OCI-LY1 (cell line): ENCODE data around the gene TLE3.

ENCODE experiments used
- H2AFZ ChIP-seq: fragments of 200-600 bp; sonication (generic), shearing (Covaris generic); 2 replicates; pipeline ENCODE4 v1.6.0; 2014; ENCODE audit warnings: antibody characterized with exemption, mild to moderate bottlenecking, low read length
- H3F3A ChIP-seq: fragments of 200-600 bp; sonication (generic), shearing (Covaris generic); 2 replicates; pipeline ENCODE4 v1.6.0; 2014; ENCODE audit warnings: mild to moderate bottlenecking, antibody characterized with exemption, low read length, moderate library complexity; ENCODE audit not compliant: insufficient read depth
- H3K27ac ChIP-seq: fragments of 200-600 bp; sonication (generic); 2 replicates; pipeline ENCODE4 v1.5.1; 2014; ENCODE audit warnings: low read length, mixed run types, mild to moderate bottlenecking, low read depth; ENCODE audit not compliant: poor library complexity, severe bottlenecking
- H3K27me3 ChIP-seq: fragments of 200-600 bp; sonication (generic); 2 replicates; pipeline ENCODE4 v1.6.0; 2014; ENCODE audit warnings: antibody characterized with exemption, mild to moderate bottlenecking, low read length, moderate library complexity; ENCODE audit not compliant: insufficient read depth
- H3K36me3 ChIP-seq: fragments of 200-600 bp; sonication (generic); 2 replicates; pipeline ENCODE4 v1.6.1; 2014; ENCODE audit warnings: mild to moderate bottlenecking, antibody characterized with exemption, low read length, moderate library complexity, mixed read lengths; ENCODE audit not compliant: insufficient read depth
- H3K4me1 ChIP-seq: fragments of 200-600 bp; sonication (generic); 2 replicates; pipeline ENCODE4 v1.5.1; 2014; ENCODE audit warnings: mild to moderate bottlenecking, low read length, moderate library complexity; ENCODE audit not compliant: insufficient read depth, severe bottlenecking
- H3K4me2 ChIP-seq: fragments of 200-600 bp; sonication (generic), shearing (Covaris generic); 2 replicates; pipeline ENCODE4 v1.6.1; 2014; ENCODE audit warnings: low read length
- H3K4me3 ChIP-seq: fragments of 200-600 bp; sonication (generic); 2 replicates; pipeline ENCODE4 v1.5.1; 2014; ENCODE audit warnings: low read length, low read depth, mild to moderate bottlenecking, mixed read lengths; ENCODE audit not compliant: poor library complexity, severe bottlenecking
- H3K79me2 ChIP-seq: fragments of 200-600 bp; shearing (Covaris generic); 2 replicates; pipeline ENCODE4 v1.6.1; 2016; ENCODE audit warnings: mixed run types, low read length, mixed read lengths; ENCODE audit not compliant: insufficient read depth
- H3K9ac ChIP-seq: fragments of 200-600 bp; sonication (generic), shearing (Covaris generic); 2 replicates; pipeline ENCODE4 v1.6.1; 2014; ENCODE audit warnings: mild to moderate bottlenecking, low read length, mixed read lengths
- H3K9me2 ChIP-seq: fragments of 200-600 bp; sonication (generic), shearing (Covaris generic); 2 replicates; pipeline ENCODE4 v1.6.1; 2014; ENCODE audit warnings: low read depth, mild to moderate bottlenecking, low read length, mixed read lengths
- H3K9me3 ChIP-seq: fragments of 200-600 bp; shearing (Covaris generic); 2 replicates; pipeline ENCODE4 v1.6.1; 2014; ENCODE audit warnings: low read length, mixed read lengths
- H4K20me1 ChIP-seq: fragments of 200-600 bp; sonication (generic), shearing (Covaris generic); 2 replicates; pipeline ENCODE4 v1.6.0; 2016; ENCODE audit warnings: mild to moderate bottlenecking, low read length; ENCODE audit not compliant: insufficient read depth
- EZH2 ChIP-seq: fragments of 200-600 bp; sonication (generic), shearing (Covaris generic); IDR thresholded peaks from 2 replicates; pipeline ENCODE4 v1.8.0; 2017; ENCODE audit warnings: borderline replicate concordance, mixed run types, mild to moderate bottlenecking, antibody characterized with exemption, low read length, moderate library complexity, mixed read lengths
- TF ChIP-seq, protein P1 (sequence below): fragments of 200-600 bp; sonication (generic), shearing (Covaris generic); IDR thresholded peaks from 2 replicates; pipeline ENCODE4 v1.5.1; 2017; ENCODE audit warnings: mild to moderate bottlenecking, antibody characterized with exemption, low read length, moderate library complexity, mixed read lengths

Gene TLE3

GRCh38 chr15:70048578-70049514 lies 48.9 kb downstream of the TLE3 start:
- Histone ChIP-seq H3K27ac (no peak overlapping the region), H3K36me3 (peaks cover 62% of the 10 kb centered on the region), H3K4me2 (no peak overlapping the region), H3K79me2 (no peaks in the 10 kb centered on the region), H3K9ac (no peak overlapping the region), H3K4me1 (no peaks in the 10 kb centered on the region), H3F3A (no peaks in the 10 kb centered on the region), H3K27me3 (no peaks in the 10 kb centered on the region), H3K9me2 (no peaks in the 10 kb centered on the region), H4K20me1 (no peaks in the 10 kb centered on the region), H3K9me3 (no peaks in the 10 kb centered on the region), H3K4me3 (no peak overlapping the region), H2AFZ (no peak overlapping the region)
- TF ChIP-seq EZH2: no peak
- TF ChIP-seq, protein P1, sequence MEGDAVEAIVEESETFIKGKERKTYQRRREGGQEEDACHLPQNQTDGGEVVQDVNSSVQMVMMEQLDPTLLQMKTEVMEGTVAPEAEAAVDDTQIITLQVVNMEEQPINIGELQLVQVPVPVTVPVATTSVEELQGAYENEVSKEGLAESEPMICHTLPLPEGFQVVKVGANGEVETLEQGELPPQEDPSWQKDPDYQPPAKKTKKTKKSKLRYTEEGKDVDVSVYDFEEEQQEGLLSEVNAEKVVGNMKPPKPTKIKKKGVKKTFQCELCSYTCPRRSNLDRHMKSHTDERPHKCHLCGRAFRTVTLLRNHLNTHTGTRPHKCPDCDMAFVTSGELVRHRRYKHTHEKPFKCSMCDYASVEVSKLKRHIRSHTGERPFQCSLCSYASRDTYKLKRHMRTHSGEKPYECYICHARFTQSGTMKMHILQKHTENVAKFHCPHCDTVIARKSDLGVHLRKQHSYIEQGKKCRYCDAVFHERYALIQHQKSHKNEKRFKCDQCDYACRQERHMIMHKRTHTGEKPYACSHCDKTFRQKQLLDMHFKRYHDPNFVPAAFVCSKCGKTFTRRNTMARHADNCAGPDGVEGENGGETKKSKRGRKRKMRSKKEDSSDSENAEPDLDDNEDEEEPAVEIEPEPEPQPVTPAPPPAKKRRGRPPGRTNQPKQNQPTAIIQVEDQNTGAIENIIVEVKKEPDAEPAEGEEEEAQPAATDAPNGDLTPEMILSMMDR: no peak

GRCh38 chr15:70048198-70048565 lies 49.5 kb downstream of the TLE3 start:
- Histone ChIP-seq H3K79me2 (no peaks in the 10 kb centered on the region), H3K27ac (no peak overlapping the region), H3K36me3 (peaks cover 55% of the 10 kb centered on the region), H4K20me1 (no peaks in the 10 kb centered on the region), H3K27me3 (no peaks in the 10 kb centered on the region), H2AFZ (no peak overlapping the region), H3K4me1 (no peaks in the 10 kb centered on the region), H3K9me3 (no peaks in the 10 kb centered on the region), H3K9me2 (no peaks in the 10 kb centered on the region), H3K9ac (no peak overlapping the region), H3F3A (no peaks in the 10 kb centered on the region), H3K4me2 (no peak overlapping the region), H3K4me3 (no peak overlapping the region)
- TF ChIP-seq, protein P1: no peak
- TF ChIP-seq EZH2: no peak

DNA sequence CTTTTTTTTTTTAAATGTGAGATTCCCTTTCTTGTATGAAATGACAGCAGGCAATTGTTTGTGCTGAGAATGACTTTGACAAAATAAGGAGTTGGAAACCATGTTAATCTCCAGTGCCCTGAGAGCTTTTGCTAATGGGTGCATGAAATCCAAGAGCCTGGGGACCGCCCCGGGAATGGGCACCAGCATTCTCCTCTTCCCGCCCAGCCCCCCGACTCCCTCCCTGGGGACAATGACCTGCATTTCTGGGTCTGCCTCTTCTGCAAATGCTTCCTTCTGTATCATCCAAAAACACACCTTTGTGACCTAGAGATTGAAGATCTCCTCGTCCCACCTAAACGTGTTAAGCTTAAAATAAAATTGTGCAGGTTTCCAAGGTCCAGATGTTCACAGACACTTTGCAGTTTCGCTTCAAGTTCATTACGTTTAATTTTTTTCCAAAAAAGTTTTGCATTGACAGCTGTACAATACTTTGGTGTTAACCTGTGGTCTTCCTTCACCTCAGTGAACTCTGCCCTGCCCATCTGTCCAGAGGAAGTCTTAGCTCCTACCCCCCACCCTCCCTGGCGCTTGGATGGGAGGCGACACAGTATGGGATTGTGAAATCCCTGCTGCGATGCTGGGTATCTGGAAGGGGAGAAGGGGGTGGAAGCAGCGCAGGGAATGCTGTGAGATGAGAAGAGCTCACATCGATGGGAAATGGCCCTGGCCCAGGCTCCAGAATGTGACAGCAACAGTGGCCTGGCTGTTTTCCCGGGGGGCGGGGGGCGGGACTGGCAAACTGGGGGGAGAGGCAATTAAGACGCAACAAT lies 50.1 kb downstream of the TLE3 start:
- Histone ChIP-seq H3K27me3 (no peaks in the 10 kb centered on the region), H2AFZ (no peak overlapping the region), H3K4me2 (no peak overlapping the region), H4K20me1 (no peaks in the 10 kb centered on the region), H3K27ac (no peak overlapping the region), H3K4me1 (no peaks in the 10 kb centered on the region), H3K9me2 (no peaks in the 10 kb centered on the region), H3K79me2 (no peaks in the 10 kb centered on the region), H3K36me3 (peaks cover 50% of the 10 kb centered on the region), H3K4me3 (no peak overlapping the region), H3K9ac (no peak overlapping the region), H3K9me3 (no peaks in the 10 kb centered on the region), H3F3A (no peaks in the 10 kb centered on the region)
- no peak for TF ChIP-seq EZH2
- TF ChIP-seq, protein P1: no peak
